Right lobe of liver (tissue), 4 donors: ENCODE results near the gene SLC12A9.

Experiments used
- CTCF ChIP-seq, 4 donors: fragments of 200-600 bp in 3 of 4; fragments of 450-650 bp in 1 of 4; IDR thresholded peaks; one replicate each; pipeline versions ENCODE4 v1.5.1 to v1.8.0; 2016 to 2022; ENCODE audit warnings: antibody characterized with exemption in 4 of 4, mild to moderate bottlenecking in 2 of 4
- POLR2A ChIP-seq: fragments of 450-650 bp; IDR thresholded peaks from one replicate; pipeline ENCODE4 v1.6.1; 2017; ENCODE audit warnings: antibody characterized with exemption, mild to moderate bottlenecking
- donor health status: DM: no; HTN: no; CAD: no.
- donor health status: DM: no; HTN: no; CAD: no.
- donor health status: DM: no; HTN: yes; CAD: no.

GRCh38 chr7:100822236-100823139 lies 30.0 kb upstream of the SLC12A9 start:
- TF ChIP-seq CTCF (IDR thresholded peaks at IDR 0.05) (no peak), POLR2A (no peak)
